GM12891 (cell line): ENCODE data around the gene PRR35.

Experiments
- POLR2A ChIP-seq: IDR thresholded peaks from 2 replicates; pipeline ENCODE4 v1.6.1; 2011; ENCODE audit warnings: low read depth, low read length, control low read depth
- POLR2AphosphoS5 ChIP-seq: IDR thresholded peaks from 2 replicates; pipeline ENCODE4 v1.6.1; 2011; ENCODE audit warnings: low read depth, low read length, control low read depth
- POU2F2 ChIP-seq: IDR thresholded peaks from 2 replicates; pipeline ENCODE4 v1.6.1; 2011; ENCODE audit warnings: low read depth, mild to moderate bottlenecking, control low read depth, low read length, moderate library complexity
- SPI1 ChIP-seq: IDR thresholded peaks from 2 replicates; pipeline ENCODE4 v1.6.1; 2011; ENCODE audit warnings: low read depth, low read length, control low read depth
- TAF1 ChIP-seq: IDR thresholded peaks from 2 replicates; pipeline ENCODE4 v1.6.1; 2011; ENCODE audit warnings: low read depth, low read length, control low read depth

GRCh38 chr16:575354-576196 is 15.4 kb downstream of the PRR35 start:
- TF ChIP-seq POLR2AphosphoS5: no peak
- no peak for TF ChIP-seq POLR2A
- no peak for TF ChIP-seq SPI1
- no peak for TF ChIP-seq TAF1
- no peak for TF ChIP-seq POU2F2
